ENCODE data around the gene HS6ST2.
"Not testable (repeated sequence)": the region's sequence is repeated elsewhere in the genome, so short reads cannot be mapped to it uniquely, and the experiment has no call there.

The HS6ST2 gene

GRCh38 chrX:132958091-132958703, at the start of gene HS6ST2:
TSS of gene HS6ST2 (minus strand) at chrX:132958629.
- DNase-seq (ENCODE audit: low read depth) = no peak

- no peak for DNase-seq (ENCODE audit: low read depth)
Measured at GRCh38 chrX:133007458-133007857, 49.0 kb upstream of the HS6ST2 start.

GRCh38 chrX:133005616-133006015, 47.2 kb upstream of the HS6ST2 start:
- no peak for DNase-seq (ENCODE audit: low read depth)

- DNase-seq (ENCODE audit: low read depth) = no peak
Measured at GRCh38 chrX:133005042-133005441, 46.6 kb upstream of the HS6ST2 start.

- DNase-seq (ENCODE audit: low read depth) = no peak
Measured at GRCh38 chrX:132999209-132999608, 40.8 kb upstream of the HS6ST2 start.

- DNase-seq (ENCODE audit: low read depth) = no peak
Measured at GRCh38 chrX:132990835-132991234, 32.4 kb upstream of the HS6ST2 start.

- no peak for DNase-seq (ENCODE audit: low read depth)
Measured at GRCh38 chrX:132986556-132986955, 28.1 kb upstream of the HS6ST2 start.

GRCh38 chrX:132984058-132984650, 25.7 kb upstream of the HS6ST2 start:
- DNase-seq (ENCODE audit: low read depth) = no peak

GRCh38 chrX:132983496-132983895, 25.1 kb upstream of the HS6ST2 start:
- DNase-seq (ENCODE audit: low read depth) = no peak

GRCh38 chrX:132980035-132980434, 21.6 kb upstream of the HS6ST2 start:
- DNase-seq (ENCODE audit: low read depth) = not testable (repeated sequence)

- DNase-seq (ENCODE audit: low read depth) = no peak
Measured at GRCh38 chrX:132968296-132968949, 10.0 kb upstream of the HS6ST2 start.

GRCh38 chrX:132967049-132967448, 8.6 kb upstream of the HS6ST2 start:
- DNase-seq (ENCODE audit: low read depth) = no peak

- no peak for DNase-seq (ENCODE audit: low read depth)
Measured at GRCh38 chrX:132965461-132965860, 7.0 kb upstream of the HS6ST2 start.

- no peak for DNase-seq (ENCODE audit: low read depth)
Measured at GRCh38 chrX:132961511-132961910, 3.1 kb upstream of the HS6ST2 start.

GRCh38 chrX:132957211-132958090, 978 bp downstream of the HS6ST2 start:
- DNase-seq (ENCODE audit: low read depth) = no peak

- no peak for DNase-seq (ENCODE audit: low read depth)
Measured at GRCh38 chrX:132956421-132957210, 1.8 kb downstream of the HS6ST2 start.

GRCh38 chrX:132955690-132956089, 2.7 kb downstream of the HS6ST2 start:
- no peak for DNase-seq (ENCODE audit: low read depth)

GRCh38 chrX:132954323-132954722, 4.1 kb downstream of the HS6ST2 start:
- DNase-seq (ENCODE audit: low read depth) = no peak

- DNase-seq (ENCODE audit: low read depth) = no peak
Measured at GRCh38 chrX:132953354-132953753, 5.1 kb downstream of the HS6ST2 start.

- no peak for DNase-seq (ENCODE audit: low read depth)
Measured at GRCh38 chrX:132948648-132949260, 9.7 kb downstream of the HS6ST2 start.

GRCh38 chrX:132945055-132945599, 13.3 kb downstream of the HS6ST2 start:
- not testable (repeated sequence) for DNase-seq (ENCODE audit: low read depth)

Data from activated T-helper 1 cell treated with Interleukin-2 at 50 U/mL for 16 hours (primary cell).